ENCODE data around the gene STAU1.

STAU1 gene, protein sequence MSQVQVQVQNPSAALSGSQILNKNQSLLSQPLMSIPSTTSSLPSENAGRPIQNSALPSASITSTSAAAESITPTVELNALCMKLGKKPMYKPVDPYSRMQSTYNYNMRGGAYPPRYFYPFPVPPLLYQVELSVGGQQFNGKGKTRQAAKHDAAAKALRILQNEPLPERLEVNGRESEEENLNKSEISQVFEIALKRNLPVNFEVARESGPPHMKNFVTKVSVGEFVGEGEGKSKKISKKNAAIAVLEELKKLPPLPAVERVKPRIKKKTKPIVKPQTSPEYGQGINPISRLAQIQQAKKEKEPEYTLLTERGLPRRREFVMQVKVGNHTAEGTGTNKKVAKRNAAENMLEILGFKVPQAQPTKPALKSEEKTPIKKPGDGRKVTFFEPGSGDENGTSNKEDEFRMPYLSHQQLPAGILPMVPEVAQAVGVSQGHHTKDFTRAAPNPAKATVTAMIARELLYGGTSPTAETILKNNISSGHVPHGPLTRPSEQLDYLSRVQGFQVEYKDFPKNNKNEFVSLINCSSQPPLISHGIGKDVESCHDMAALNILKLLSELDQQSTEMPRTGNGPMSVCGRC
- 67.6 to 72.4 (median 69.2) reads per million in 3 donors for total RNA-seq

- H3K9me3 ChIP-seq (ENCODE audit: control insufficient read depth, low read length) = no peaks in the 10 kb centered on the region
- peak within 1 kb of the TSS; percentile 76 for H3K4me3 ChIP-seq (ENCODE audit: insufficient read depth, low read depth, low read length, poor library complexity, severe bottlenecking)
- no peaks in the 10 kb centered on the region for H3K27me3 ChIP-seq (replicated peaks; ENCODE audit: control insufficient read depth, insufficient read depth, low read length, poor library complexity, severe bottlenecking)
- H3K27ac ChIP-seq (ENCODE audit: insufficient read depth, low read length, poor library complexity, severe bottlenecking) = peak within 1 kb of the TSS; percentile 89
- peak; percentile 89 to 90 (median 90) for DNase-seq
- H3K36me3 ChIP-seq (ENCODE audit: control insufficient read depth, insufficient read depth, low read length) = no peaks in the 10 kb centered on the region
- H3K4me1 ChIP-seq (ENCODE audit: control insufficient read depth, insufficient read depth, low read length, poor library complexity, severe bottlenecking) = peaks cover 14% of the 10 kb centered on the region
Observed at GRCh38 chr20:49187851-49188641, at the start of gene STAU1. Gene STAU1, minus strand, starts transcription at chr20:49188334. Its CDS starts 22,133 bp downstream, at chr20:49166201.

GRCh38 chr20:49237531-49237930 is 49.4 kb upstream of the STAU1 start:
- H3K9me3 ChIP-seq (ENCODE audit: control insufficient read depth, low read length) = no peaks in the 10 kb centered on the region
- no peaks in the 10 kb centered on the region for H3K4me1 ChIP-seq (ENCODE audit: control insufficient read depth, insufficient read depth, low read length, poor library complexity, severe bottlenecking)
- no peaks in the 10 kb centered on the region for H3K27me3 ChIP-seq (replicated peaks; ENCODE audit: control insufficient read depth, insufficient read depth, low read length, poor library complexity, severe bottlenecking)
- H3K4me3 ChIP-seq (ENCODE audit: insufficient read depth, low read depth, low read length, poor library complexity, severe bottlenecking) = no peak overlapping the region
- H3K36me3 ChIP-seq (ENCODE audit: control insufficient read depth, insufficient read depth, low read length) = peaks cover 88% of the 10 kb centered on the region
- no peak for DNase-seq
- no peak overlapping the region for H3K27ac ChIP-seq (ENCODE audit: insufficient read depth, low read length, poor library complexity, severe bottlenecking)

DNA sequence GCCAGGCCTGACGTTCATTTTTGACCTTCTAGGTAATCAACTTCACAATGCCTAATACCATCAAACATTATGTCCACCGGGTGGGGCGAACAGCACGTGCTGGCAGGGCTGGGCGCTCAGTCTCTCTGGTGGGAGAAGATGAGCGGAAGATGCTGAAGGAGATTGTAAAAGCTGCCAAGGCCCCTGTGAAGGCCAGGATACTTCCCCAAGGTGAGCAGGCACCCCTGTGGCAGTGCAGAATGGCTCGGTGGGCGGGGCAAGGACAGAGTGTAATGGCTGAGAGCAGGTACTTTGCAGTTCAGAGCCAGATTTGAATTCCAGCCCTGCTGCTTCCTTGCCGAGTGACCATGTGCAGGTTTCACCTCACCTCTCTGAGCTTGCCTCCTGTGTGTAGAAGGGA is 48.2 kb upstream of the STAU1 start:
- DNase-seq = no peak
- peaks cover 85% of the 10 kb centered on the region for H3K36me3 ChIP-seq (ENCODE audit: control insufficient read depth, insufficient read depth, low read length)
- H3K27me3 ChIP-seq (replicated peaks; ENCODE audit: control insufficient read depth, insufficient read depth, low read length, poor library complexity, severe bottlenecking) = no peaks in the 10 kb centered on the region
- no peaks in the 10 kb centered on the region for H3K9me3 ChIP-seq (ENCODE audit: control insufficient read depth, low read length)
- no peak overlapping the region for H3K27ac ChIP-seq (ENCODE audit: insufficient read depth, low read length, poor library complexity, severe bottlenecking)
- no peaks in the 10 kb centered on the region for H3K4me1 ChIP-seq (ENCODE audit: control insufficient read depth, insufficient read depth, low read length, poor library complexity, severe bottlenecking)
- H3K4me3 ChIP-seq (ENCODE audit: insufficient read depth, low read depth, low read length, poor library complexity, severe bottlenecking) = no peak overlapping the region

- no peaks in the 10 kb centered on the region for H3K9me3 ChIP-seq (ENCODE audit: control insufficient read depth, low read length)
- H3K36me3 ChIP-seq (ENCODE audit: control insufficient read depth, insufficient read depth, low read length) = peaks cover 89% of the 10 kb centered on the region
- no peaks in the 10 kb centered on the region for H3K27me3 ChIP-seq (replicated peaks; ENCODE audit: control insufficient read depth, insufficient read depth, low read length, poor library complexity, severe bottlenecking)
- H3K4me1 ChIP-seq (ENCODE audit: control insufficient read depth, insufficient read depth, low read length, poor library complexity, severe bottlenecking) = no peaks in the 10 kb centered on the region
- DNase-seq = no peak
- H3K4me3 ChIP-seq (ENCODE audit: insufficient read depth, low read depth, low read length, poor library complexity, severe bottlenecking) = no peak overlapping the region
- H3K27ac ChIP-seq (ENCODE audit: insufficient read depth, low read length, poor library complexity, severe bottlenecking) = no peak overlapping the region
Observed at GRCh38 chr20:49234831-49235230, 46.7 kb upstream of the STAU1 start.

DNA sequence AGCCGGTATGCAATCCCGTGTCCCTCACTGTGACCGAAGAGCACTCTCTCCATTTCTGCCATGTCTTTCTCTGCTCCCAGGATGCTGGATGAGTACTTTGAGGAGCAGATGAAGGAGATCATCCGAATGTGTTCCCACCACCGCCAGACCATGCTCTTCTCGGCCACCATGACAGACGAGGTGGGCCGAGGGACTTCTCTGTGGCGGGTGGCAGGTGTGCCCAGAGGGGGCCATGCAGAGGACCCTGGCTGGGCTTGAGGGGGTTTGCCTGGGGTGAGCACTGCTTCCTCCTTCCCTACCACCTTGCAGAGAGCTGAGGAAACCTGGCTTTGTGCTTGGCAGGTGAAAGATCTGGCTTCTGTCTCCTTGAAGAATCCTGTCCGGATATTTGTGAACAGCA is 45.1 kb upstream of the STAU1 start:
- Histone ChIP-seq H3K9me3 (ENCODE audit: control insufficient read depth, low read length) (no peaks in the 10 kb centered on the region), H3K27ac (ENCODE audit: insufficient read depth, low read length, poor library complexity, severe bottlenecking) (no peak overlapping the region), H3K4me3 (ENCODE audit: insufficient read depth, low read depth, low read length, poor library complexity, severe bottlenecking) (no peak overlapping the region), H3K4me1 (ENCODE audit: control insufficient read depth, insufficient read depth, low read length, poor library complexity, severe bottlenecking) (no peaks in the 10 kb centered on the region), H3K36me3 (ENCODE audit: control insufficient read depth, insufficient read depth, low read length) (peaks cover 81% of the 10 kb centered on the region), H3K27me3 (replicated peaks; ENCODE audit: control insufficient read depth, insufficient read depth, low read length, poor library complexity, severe bottlenecking) (no peaks in the 10 kb centered on the region)
- no peak for DNase-seq

DNA sequence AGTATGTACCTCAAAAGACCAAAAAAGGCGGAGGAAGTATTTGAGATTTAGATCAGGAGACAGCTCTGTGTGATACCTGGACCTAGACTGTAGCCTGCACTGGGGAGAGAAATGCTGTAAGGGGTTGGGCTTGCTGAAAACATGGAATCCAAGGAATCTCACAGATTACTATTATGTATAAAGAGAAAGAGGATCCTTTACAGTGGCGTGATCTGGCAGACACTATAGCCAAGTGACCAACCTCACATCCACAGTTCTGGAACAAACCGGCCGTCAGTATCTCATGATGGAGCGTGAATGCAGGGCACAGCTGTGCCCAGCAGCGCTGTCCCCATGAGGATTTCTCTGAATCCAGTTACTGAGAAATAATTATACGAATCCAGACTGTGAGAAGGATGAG is 43.3 kb upstream of the STAU1 start:
- Histone ChIP-seq H3K27me3 (replicated peaks; ENCODE audit: control insufficient read depth, insufficient read depth, low read length, poor library complexity, severe bottlenecking) (no peaks in the 10 kb centered on the region), H3K27ac (ENCODE audit: insufficient read depth, low read length, poor library complexity, severe bottlenecking) (no peak overlapping the region), H3K9me3 (ENCODE audit: control insufficient read depth, low read length) (no peaks in the 10 kb centered on the region), H3K4me1 (ENCODE audit: control insufficient read depth, insufficient read depth, low read length, poor library complexity, severe bottlenecking) (no peaks in the 10 kb centered on the region), H3K4me3 (ENCODE audit: insufficient read depth, low read depth, low read length, poor library complexity, severe bottlenecking) (no peak overlapping the region), H3K36me3 (ENCODE audit: control insufficient read depth, insufficient read depth, low read length) (peaks cover 76% of the 10 kb centered on the region)
- DNase-seq = no peak

DNA sequence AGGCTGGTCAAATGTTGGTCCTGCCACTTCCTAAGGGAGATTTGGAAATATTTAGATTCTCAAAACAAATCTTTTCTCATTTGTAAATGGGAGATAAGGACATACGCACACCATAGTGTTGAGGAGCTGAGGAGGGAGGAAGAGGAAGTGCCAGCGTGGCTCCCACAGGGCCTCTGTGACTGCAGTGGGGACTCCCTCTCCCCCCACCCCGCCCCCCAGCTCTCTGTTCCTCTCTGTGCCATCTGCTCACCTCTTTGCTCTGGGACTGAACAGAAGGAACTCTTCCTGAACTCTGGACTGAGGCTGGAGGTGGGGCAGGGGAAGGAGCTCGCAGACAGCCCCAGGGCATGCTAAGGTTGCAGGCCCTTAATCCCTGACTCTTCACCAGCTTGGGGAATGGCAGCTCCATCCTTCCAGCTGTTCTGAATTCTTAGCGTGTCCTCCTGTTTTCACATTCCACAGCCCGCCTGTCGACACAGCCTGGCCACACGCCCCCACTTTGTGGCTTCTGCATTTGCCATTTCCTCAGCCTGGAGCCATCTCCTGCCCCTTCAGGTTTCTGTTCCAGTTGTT is 42.5 kb upstream of the STAU1 start:
- H3K27ac ChIP-seq (ENCODE audit: insufficient read depth, low read length, poor library complexity, severe bottlenecking) = no peak overlapping the region
- no peak overlapping the region for H3K4me3 ChIP-seq (ENCODE audit: insufficient read depth, low read depth, low read length, poor library complexity, severe bottlenecking)
- H3K36me3 ChIP-seq (ENCODE audit: control insufficient read depth, insufficient read depth, low read length) = peaks cover 77% of the 10 kb centered on the region
- H3K9me3 ChIP-seq (ENCODE audit: control insufficient read depth, low read length) = no peaks in the 10 kb centered on the region
- no peaks in the 10 kb centered on the region for H3K27me3 ChIP-seq (replicated peaks; ENCODE audit: control insufficient read depth, insufficient read depth, low read length, poor library complexity, severe bottlenecking)
- no peaks in the 10 kb centered on the region for H3K4me1 ChIP-seq (ENCODE audit: control insufficient read depth, insufficient read depth, low read length, poor library complexity, severe bottlenecking)
- no peak for DNase-seq

DNA sequence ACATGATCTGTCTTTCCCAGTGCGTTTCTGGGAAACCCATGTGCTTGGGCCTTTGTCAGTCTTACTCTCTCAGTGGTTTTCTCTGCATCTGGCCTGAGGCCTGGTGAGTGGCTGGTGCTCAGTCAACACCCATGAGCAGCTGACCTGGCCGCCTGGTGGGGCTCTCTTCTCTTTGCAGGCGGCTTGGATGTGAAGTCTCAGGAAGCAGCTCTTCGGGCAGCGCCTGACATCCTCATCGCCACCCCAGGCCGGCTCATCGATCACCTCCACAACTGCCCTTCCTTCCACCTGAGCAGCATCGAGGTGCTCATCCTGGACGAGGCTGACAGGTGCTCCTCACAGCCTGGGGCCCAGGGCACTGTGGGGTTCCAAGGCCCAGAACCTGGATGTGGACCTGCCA is 41.9 kb upstream of the STAU1 start:
- H3K36me3 ChIP-seq (ENCODE audit: control insufficient read depth, insufficient read depth, low read length) = peaks cover 73% of the 10 kb centered on the region

DNA sequence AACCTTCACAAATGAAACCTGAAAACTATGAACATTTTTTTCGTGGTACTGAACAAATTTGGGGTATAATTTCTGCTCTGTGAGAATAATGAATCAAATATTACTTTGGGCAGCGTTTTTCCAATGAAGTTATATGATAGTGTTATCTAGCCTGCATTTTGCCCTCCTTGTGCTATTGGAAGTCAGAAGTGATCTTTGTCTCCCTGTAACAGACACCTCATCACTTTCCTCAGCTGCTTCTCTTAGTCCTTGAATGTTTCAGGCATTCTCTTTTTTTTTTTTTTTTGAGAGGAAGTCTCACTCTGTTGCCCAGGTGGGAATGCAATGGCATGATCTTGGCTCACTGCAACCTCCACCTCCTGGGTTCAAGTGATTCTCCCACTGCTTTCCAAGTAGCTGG is 41.2 kb upstream of the STAU1 start:
- Histone ChIP-seq H3K4me1 (ENCODE audit: control insufficient read depth, insufficient read depth, low read length, poor library complexity, severe bottlenecking) (no peaks in the 10 kb centered on the region), H3K36me3 (ENCODE audit: control insufficient read depth, insufficient read depth, low read length) (peaks cover 73% of the 10 kb centered on the region), H3K9me3 (ENCODE audit: control insufficient read depth, low read length) (no peaks in the 10 kb centered on the region), H3K27ac (ENCODE audit: insufficient read depth, low read length, poor library complexity, severe bottlenecking) (no peak overlapping the region), H3K4me3 (ENCODE audit: insufficient read depth, low read depth, low read length, poor library complexity, severe bottlenecking) (no peak overlapping the region), H3K27me3 (replicated peaks; ENCODE audit: control insufficient read depth, insufficient read depth, low read length, poor library complexity, severe bottlenecking) (no peaks in the 10 kb centered on the region)
- no peak for DNase-seq

More for the DNA sequence above, 41.9 kb upstream of the STAU1 start:
- no peak for DNase-seq
- H3K27ac ChIP-seq (ENCODE audit: insufficient read depth, low read length, poor library complexity, severe bottlenecking) = no peak overlapping the region
- H3K4me3 ChIP-seq (ENCODE audit: insufficient read depth, low read depth, low read length, poor library complexity, severe bottlenecking) = no peak overlapping the region
- H3K9me3 ChIP-seq (ENCODE audit: control insufficient read depth, low read length) = no peaks in the 10 kb centered on the region
- no peaks in the 10 kb centered on the region for H3K4me1 ChIP-seq (ENCODE audit: control insufficient read depth, insufficient read depth, low read length, poor library complexity, severe bottlenecking)
- no peaks in the 10 kb centered on the region for H3K27me3 ChIP-seq (replicated peaks; ENCODE audit: control insufficient read depth, insufficient read depth, low read length, poor library complexity, severe bottlenecking)

All from effector memory CD4-positive, alpha-beta T cell (primary cell).